ENCODE results near the gene ANKRD33B.
A peak's percentile ranks its signal among the peaks of the same experiment; 100 is the strongest.

The ANKRD33B gene

GRCh38 chr5:10674582-10674981, 110.7 kb downstream of the ANKRD33B start:
- Mint-ChIP-seq H3K27ac (no peak overlapping the region), H3K36me3 (no peaks in the 10 kb centered on the region), H3K4me1 (peaks cover 15% of the 10 kb centered on the region), H3K4me3 (no peak overlapping the region), H3K9me3 (no peaks in the 10 kb centered on the region)
- no peak for DNase-seq (ENCODE audit: low spot score in 2 of 2)
- ATAC-seq = no peak

- Mint-ChIP-seq H3K4me1 (peaks cover 15% of the 10 kb centered on the region), H3K9me3 (no peaks in the 10 kb centered on the region), H3K36me3 (no peaks in the 10 kb centered on the region), H3K27ac (no peak overlapping the region), H3K4me3 (no peak overlapping the region)
- DNase-seq (ENCODE audit: low spot score in 2 of 2) (no peak), ATAC-seq (no peak)
Measured at GRCh38 chr5:10675177-10675700, 111.4 kb downstream of the ANKRD33B start.

DNA sequence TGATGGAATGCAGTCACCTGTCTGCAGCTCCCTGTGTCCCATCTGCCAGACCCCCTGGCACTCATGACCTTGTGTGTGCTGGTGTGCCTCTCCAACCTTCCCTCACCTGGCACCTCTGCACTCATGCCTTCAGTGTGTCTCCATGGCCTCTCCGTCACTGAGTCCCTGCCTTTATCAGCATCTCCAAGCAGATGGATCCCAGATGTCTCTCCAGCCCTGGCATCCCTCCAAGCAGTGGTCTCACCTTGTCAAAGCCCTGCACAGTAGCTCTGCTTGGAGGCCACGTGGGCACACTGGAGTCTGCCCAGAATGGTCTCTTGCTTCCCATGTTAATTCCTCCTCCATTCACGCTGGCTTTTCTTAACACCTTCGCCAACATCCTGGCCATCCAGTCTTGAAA, 112.4 kb downstream of the ANKRD33B start:
- H3K4me3 Mint-ChIP-seq = no peak overlapping the region
- peak overlapping the region; percentile 78 for H3K27ac Mint-ChIP-seq
- DNase-seq (ENCODE audit: low spot score in 2 of 2) (no peak), ATAC-seq (no peak)
- peaks cover 9% of the 10 kb centered on the region for H3K36me3 Mint-ChIP-seq
- no peaks in the 10 kb centered on the region for H3K9me3 Mint-ChIP-seq
- H3K4me1 Mint-ChIP-seq = peaks cover 15% of the 10 kb centered on the region

- H3K36me3 Mint-ChIP-seq = peaks cover 12% of the 10 kb centered on the region
Measured at GRCh38 chr5:10676946-10677345, 113.1 kb downstream of the ANKRD33B start.

DNA sequence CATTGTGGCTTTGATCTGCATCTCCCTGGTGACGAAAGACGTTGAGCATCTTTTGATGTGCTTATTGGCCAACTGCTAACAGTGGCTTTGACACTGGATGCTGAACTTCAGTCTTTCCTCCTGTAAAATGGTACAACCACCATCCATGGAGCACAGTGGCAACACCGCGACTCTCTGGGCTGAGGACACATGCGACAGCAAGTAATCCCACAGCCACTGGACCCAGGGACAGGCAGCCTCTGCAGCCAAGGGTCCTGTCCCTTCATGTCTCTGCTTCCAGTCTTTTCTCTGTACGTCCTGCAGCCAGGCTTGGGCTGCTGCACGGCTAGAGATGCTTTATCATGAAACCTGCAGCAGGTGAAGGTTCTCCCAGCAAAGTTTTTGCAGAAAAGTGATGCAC, 113.7 kb downstream of the ANKRD33B start:
- ATAC-seq = no peak
- H3K4me3 Mint-ChIP-seq = no peak overlapping the region
- peaks cover 18% of the 10 kb centered on the region for H3K36me3 Mint-ChIP-seq
- H3K4me1 Mint-ChIP-seq = peaks cover 20% of the 10 kb centered on the region
- no peak for DNase-seq (ENCODE audit: low spot score in 2 of 2)
- H3K27ac Mint-ChIP-seq = no peak overlapping the region
- H3K9me3 Mint-ChIP-seq = no peaks in the 10 kb centered on the region

More at GRCh38 chr5:10676946-10677345, 113.1 kb downstream of the ANKRD33B start:
- H3K9me3 Mint-ChIP-seq = no peaks in the 10 kb centered on the region
- peaks cover 15% of the 10 kb centered on the region for H3K4me1 Mint-ChIP-seq
- H3K4me3 Mint-ChIP-seq = no peak overlapping the region
- peak overlapping the region; percentile 78 for H3K27ac Mint-ChIP-seq
- ATAC-seq (no peak), DNase-seq (ENCODE audit: low spot score in 2 of 2) (no peak)

GRCh38 chr5:10678244-10678643, 114.4 kb downstream of the ANKRD33B start:
- Mint-ChIP-seq H3K36me3 (peaks cover 20% of the 10 kb centered on the region), H3K4me1 (peaks cover 20% of the 10 kb centered on the region), H3K27ac (no peak overlapping the region), H3K4me3 (no peak overlapping the region), H3K9me3 (no peaks in the 10 kb centered on the region)
- DNase-seq (ENCODE audit: low spot score in 2 of 2) (no peak), ATAC-seq (no peak)

DNA sequence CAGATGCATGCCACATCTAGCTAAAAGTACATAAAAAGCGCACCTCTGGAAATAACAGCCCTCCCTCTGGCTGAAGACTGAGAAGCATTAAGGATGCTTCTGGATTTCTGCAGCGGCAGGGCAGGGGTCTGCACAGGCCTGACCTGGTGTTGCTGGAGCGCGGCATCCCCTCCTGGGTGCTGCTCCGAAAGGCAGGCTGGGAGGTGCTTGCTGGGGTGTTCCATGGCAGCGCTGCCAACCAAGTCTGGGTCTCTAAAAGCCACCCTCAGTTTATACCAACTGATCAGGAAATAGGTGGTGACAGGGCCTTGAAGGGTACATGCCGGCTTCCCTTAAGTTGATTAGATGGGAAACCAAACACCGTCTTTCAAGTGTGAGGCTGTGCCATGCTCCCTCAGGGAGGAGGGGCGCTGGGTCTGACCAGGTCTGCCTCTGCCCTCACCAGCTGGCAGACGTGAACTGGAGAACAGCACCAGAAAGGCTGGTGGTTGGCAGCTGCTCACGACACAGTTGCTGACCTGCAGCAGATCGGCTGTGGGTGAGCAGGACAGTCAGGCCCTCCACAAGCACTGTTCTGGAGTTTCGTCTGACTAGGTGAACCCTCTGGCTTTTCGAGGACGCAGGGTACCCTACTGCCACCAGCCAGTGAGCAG, 115.6 kb downstream of the ANKRD33B start:
- no peak for DNase-seq (ENCODE audit: low spot score in 2 of 2)
- H3K9me3 Mint-ChIP-seq = no peaks in the 10 kb centered on the region
- peaks cover 27% of the 10 kb centered on the region for H3K36me3 Mint-ChIP-seq
- peaks cover 15% of the 10 kb centered on the region for H3K4me1 Mint-ChIP-seq
- no peak overlapping the region for H3K4me3 Mint-ChIP-seq
- no peak for ATAC-seq
- H3K27ac Mint-ChIP-seq = no peak overlapping the region

DNA sequence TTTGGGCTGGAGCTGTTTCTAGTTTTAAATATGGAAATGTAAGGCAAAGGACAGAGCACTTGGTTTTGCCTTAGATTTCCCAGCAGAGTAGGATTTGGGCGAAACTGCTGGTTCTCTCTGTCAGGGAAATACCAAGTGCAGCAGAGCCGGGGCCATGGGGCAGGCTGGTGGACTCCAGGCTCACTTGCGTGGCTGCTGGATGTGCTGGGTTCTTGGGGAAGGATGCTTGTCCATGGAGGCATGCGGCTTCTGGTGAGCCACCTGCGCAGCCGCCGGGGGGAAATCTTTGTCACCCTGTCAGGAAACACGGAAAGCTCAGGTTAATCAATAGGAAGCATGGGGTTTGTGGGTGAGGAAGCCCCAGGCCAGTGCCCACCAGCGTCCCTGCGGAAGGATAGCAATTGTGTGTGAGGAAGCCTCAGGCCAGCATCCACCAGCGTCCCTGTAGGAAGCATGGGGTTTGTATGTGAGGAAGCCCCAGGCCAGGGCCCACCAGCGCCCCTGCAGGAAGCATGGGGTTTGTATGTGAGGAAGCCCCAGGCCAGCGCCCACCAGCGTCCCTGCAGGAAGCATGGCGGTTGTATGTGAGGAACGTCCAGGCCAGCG, 117.1 kb downstream of the ANKRD33B start:
- peak overlapping the region; percentile 68 for H3K27ac Mint-ChIP-seq
- H3K4me1 Mint-ChIP-seq = peaks cover 24% of the 10 kb centered on the region
- ATAC-seq (no peak), DNase-seq (ENCODE audit: low spot score in 2 of 2) (no peak)
- no peaks in the 10 kb centered on the region for H3K9me3 Mint-ChIP-seq
- no peak overlapping the region for H3K4me3 Mint-ChIP-seq
- H3K36me3 Mint-ChIP-seq = peaks cover 36% of the 10 kb centered on the region

DNA sequence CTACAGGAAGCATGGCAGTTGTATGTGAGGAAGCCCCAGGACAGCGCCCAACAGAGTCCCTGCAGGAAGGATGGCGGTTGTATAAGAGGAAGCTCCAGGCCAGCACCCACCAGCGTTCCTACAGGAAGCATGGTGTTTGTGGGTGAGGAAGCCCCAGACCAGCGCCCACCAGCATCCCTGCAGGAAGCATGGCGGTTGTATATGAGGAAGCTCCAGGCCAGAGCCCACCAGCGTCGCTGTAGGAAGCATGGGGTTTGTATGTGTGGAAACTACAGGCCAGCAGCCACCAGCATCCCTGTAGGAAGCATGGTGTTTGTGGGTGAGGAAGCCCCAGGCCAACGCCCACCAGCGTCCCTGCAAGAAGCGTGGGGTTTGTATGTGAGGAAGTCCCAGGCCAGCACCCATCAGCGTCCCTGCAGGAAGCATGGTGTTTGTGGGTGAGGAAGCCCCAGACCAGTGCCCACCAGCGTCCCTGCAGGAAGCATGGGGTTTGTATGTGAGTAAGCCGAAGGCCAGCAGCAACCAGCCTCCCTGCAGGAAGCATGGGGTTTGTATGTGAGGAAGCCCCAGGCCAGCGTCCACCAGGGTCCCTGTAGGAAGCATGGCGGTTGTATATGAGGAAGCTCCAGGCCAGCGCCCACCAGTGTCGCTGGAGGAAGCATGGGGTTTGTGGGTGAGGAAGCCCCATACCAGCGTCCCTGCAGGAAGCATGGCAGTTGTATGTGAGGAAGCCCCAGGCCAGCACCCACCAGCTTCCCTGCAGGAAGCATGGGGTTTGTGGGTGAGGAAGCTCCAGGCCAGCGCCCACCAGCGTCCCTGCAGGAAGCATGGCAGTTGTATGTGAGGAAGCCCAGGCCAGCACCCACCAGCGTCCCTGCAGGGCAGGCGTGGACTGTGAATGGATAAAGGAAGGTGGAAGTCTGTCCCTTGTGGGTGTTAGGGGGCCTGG, 118.1 kb downstream of the ANKRD33B start:
- ATAC-seq = no peak
- Mint-ChIP-seq H3K4me1 (peaks cover 22% of the 10 kb centered on the region), H3K27ac (peak overlapping the region; percentile 86), H3K36me3 (peaks cover 36% of the 10 kb centered on the region), H3K9me3 (no peaks in the 10 kb centered on the region), H3K4me3 (no peak overlapping the region)
- DNase-seq (ENCODE audit: low spot score in 2 of 2) = no peak

GRCh38 chr5:10682801-10683525, 119.1 kb downstream of the ANKRD33B start:
- H3K4me1 Mint-ChIP-seq = peaks cover 22% of the 10 kb centered on the region
- H3K4me3 Mint-ChIP-seq = no peak overlapping the region
- ATAC-seq = no peak
- H3K27ac Mint-ChIP-seq = peak overlapping the region; percentile 86
- no peak for DNase-seq (ENCODE audit: low spot score in 2 of 2)
- H3K9me3 Mint-ChIP-seq = no peaks in the 10 kb centered on the region
- peaks cover 36% of the 10 kb centered on the region for H3K36me3 Mint-ChIP-seq

DNA sequence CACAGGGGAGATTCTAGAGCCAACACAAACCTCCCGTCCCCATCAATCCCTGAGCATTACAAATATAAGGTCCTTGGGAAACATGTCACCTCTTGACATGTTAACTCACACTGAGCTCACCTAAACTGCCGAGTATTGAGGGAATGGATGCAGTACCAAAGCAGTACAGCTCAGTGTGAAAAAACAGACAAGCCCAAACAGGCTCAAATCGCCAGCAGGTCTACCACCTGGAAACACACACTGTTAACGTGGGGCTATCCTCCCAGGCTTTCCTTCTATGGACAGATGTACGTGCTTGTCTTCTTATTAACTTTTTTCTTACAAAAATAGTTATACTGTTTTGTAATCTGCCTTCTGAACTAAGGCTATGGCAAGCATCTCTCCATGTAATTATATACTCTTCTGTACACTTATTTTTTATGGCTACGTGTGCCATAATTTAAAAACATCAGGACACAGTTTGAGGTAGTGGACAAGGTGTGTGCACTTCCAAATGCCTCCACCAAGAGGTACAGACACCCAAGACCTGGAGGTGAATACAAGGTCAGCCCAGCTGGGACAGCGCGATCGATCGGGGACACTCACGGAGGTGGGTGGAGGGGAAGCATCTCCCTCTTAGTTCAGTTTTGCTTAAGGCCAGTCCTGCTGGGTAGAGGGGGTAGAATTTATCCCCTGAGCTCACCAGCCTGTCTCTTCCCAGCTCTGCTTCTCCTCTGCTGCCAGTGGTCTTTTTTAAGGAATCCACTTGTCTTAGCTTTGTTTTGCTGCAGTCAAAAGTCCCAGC, 120.6 kb downstream of the ANKRD33B start:
- Mint-ChIP-seq H3K4me3 (peak overlapping the region; percentile 5), H3K4me1 (peaks cover 28% of the 10 kb centered on the region), H3K9me3 (no peaks in the 10 kb centered on the region), H3K27ac (peak overlapping the region; percentile 80), H3K36me3 (peaks cover 43% of the 10 kb centered on the region)
- ATAC-seq (peak; percentile 45), DNase-seq (ENCODE audit: low spot score in 2 of 2) (no peak)

GRCh38 chr5:10685115-10685521, 121.2 kb downstream of the ANKRD33B start:
- peak overlapping the region; percentile 5 for H3K4me3 Mint-ChIP-seq
- ATAC-seq = peak; percentile 82
- H3K36me3 Mint-ChIP-seq = peaks cover 43% of the 10 kb centered on the region

DNA sequence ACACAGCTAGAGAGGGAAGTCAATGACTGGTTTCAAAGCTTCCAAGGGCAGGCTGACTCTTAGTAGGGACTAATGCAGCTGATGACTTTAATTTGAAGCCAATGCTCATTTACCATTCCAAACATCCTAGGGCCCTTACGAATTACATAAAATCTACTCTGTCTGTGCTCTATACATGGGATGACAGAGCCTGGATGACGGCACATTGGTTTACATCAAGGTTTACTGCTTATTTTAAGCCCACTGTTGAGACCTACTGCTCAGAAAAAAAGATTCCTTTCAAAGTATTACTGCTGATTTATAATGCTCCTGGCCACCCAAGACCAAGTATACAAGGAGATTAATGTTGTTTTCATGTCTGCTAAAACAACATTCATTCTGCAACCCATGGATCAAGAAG, 123.0 kb downstream of the ANKRD33B start:
- H3K27ac Mint-ChIP-seq = no peak overlapping the region
- DNase-seq (ENCODE audit: low spot score in 2 of 2) = no peak
- no peak for ATAC-seq
- peaks cover 31% of the 10 kb centered on the region for H3K4me1 Mint-ChIP-seq
- H3K4me3 Mint-ChIP-seq = no peak overlapping the region
- H3K9me3 Mint-ChIP-seq = no peaks in the 10 kb centered on the region
- H3K36me3 Mint-ChIP-seq = peaks cover 37% of the 10 kb centered on the region

More at GRCh38 chr5:10685115-10685521, 121.2 kb downstream of the ANKRD33B start:
- Mint-ChIP-seq H3K4me1 (peaks cover 31% of the 10 kb centered on the region), H3K9me3 (no peaks in the 10 kb centered on the region), H3K27ac (peak overlapping the region; percentile 80)
- no peak for DNase-seq (ENCODE audit: low spot score in 2 of 2)

- Mint-ChIP-seq H3K36me3 (peaks cover 29% of the 10 kb centered on the region), H3K27ac (peak overlapping the region; percentile 40), H3K4me1 (peaks cover 27% of the 10 kb centered on the region), H3K4me3 (no peak overlapping the region), H3K9me3 (no peaks in the 10 kb centered on the region)
- DNase-seq (ENCODE audit: low spot score in 2 of 2) (no peak), ATAC-seq (no peak)
Measured at GRCh38 chr5:10688651-10689171, 124.8 kb downstream of the ANKRD33B start.

Data from stimulated activated effector memory CD8-positive, alpha-beta T cell treated with anti-CD3 and anti-CD28 coated beads, Interleukin-12 subunit alpha, Interleukin-12 subunit beta, amount 100 ng/mL, for 72 hours (primary cell).